Measurements from ENCODE around the gene UNC79.
"Not testable (repeated sequence)": the region's sequence is repeated elsewhere in the genome, so short reads cannot be mapped to it uniquely, and the experiment has no call there.

Gene UNC79

DNA sequence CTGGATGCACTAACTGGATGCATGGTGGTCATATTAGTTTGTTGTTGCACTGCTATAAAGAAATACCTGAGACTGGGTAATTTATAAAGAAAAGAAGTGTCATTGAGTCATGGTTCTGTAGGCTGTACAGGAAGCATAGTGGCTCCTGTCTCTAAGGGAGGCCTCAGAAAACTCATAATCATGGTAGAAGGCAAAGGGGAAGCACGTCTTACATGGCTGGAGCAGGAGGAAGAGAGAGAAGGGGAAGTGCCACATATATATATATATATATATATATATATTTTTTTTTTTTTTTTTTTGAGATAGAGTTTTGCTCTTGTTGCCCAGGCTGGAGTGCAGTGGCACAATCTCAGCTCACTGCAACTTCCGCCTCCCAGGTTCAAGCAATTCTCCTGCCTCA is 62.9 kb downstream of the UNC79 start:
- DNase-seq (ENCODE audit: low read depth in 2 of 2), result not testable (repeated sequence)

GRCh38 chr14:93496856-93497741 is 66.4 kb downstream of the UNC79 start:
- no peak for DNase-seq (ENCODE audit: low read depth in 2 of 2)

DNA sequence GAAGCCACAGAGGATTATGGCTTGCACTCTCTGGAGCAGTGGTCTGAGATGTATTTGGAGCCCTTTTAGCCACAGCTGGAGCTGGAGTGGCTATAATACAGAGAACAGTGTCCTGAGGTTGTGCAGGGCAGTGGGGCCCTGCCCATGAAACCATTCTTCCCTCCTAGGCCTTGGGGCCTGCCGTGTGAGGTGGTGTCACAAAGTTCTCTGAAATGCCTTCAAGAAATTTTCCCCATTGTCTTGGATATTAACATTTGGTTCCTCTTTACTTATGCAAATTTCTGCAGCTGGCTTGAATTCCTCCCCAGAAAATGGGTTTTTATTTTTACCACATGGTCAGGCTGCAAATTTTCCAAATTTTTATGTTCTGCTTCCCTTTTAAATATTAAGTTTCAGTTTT is 79.3 kb downstream of the UNC79 start:
- DNase-seq (ENCODE audit: low read depth in 2 of 2), result no peak

- no peak for DNase-seq (ENCODE audit: low read depth in 2 of 2)
These were observed 80.3 kb downstream of the UNC79 start for GRCh38 chr14:93511001-93511400.

GRCh38 chr14:93520053-93520607 is 89.4 kb downstream of the UNC79 start:
- no peak for DNase-seq (ENCODE audit: low read depth in 2 of 2)

- no peak for DNase-seq (ENCODE audit: low read depth in 2 of 2)
These were observed 91.5 kb downstream of the UNC79 start for GRCh38 chr14:93522221-93522620.

- DNase-seq (ENCODE audit: low read depth in 2 of 2), result not testable (repeated sequence)
These were observed 94.5 kb downstream of the UNC79 start for GRCh38 chr14:93525216-93525615.

GRCh38 chr14:93525696-93526451 is 95.1 kb downstream of the UNC79 start:
- no peak for DNase-seq (ENCODE audit: low read depth in 2 of 2)

DNA sequence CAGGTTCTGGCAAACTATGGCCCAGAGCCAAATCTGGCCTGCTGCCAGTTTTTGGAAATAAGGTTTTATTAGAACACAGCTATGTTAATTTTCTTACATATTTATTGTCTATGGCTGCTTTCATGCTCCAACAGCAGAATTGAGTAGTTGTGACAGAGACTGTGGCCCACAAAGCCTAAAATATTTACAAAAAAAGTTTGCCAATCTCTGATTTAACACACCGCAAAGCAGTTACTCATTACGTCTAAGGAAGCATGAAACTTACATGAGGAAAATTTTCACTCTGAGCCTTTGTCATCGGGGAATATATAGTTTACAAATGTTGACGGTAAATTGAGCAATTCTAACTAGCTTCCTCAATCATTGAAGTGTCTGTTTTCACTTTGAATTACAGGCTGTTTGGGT is 96.5 kb downstream of the UNC79 start:
- DNase-seq (ENCODE audit: low read depth in 2 of 2), result no peak

GRCh38 chr14:93528884-93529558 is 98.3 kb downstream of the UNC79 start:
- no peak for DNase-seq (ENCODE audit: low read depth in 2 of 2)

DNA sequence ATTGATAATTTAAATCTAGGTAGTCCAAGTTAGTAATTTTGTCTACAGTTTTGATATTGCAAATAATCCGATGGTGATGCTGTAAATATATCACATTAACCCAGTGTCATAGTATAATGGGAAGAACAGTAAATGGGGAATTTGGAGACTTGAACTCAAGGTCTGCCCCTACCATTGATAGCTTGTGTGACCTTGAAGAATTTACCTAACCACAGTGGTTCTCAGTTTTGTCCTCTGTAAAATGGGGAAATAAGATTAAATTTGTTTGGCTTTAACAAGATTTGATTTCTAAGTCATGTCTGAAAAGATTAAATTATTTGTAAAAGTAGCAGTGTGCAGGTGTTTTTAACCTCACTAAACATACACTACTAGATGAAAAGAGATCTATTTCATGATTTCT is 100.9 kb downstream of the UNC79 start:
- DNase-seq (ENCODE audit: low read depth in 2 of 2), result no peak

- DNase-seq (ENCODE audit: low read depth in 2 of 2), result no peak
These were observed 101.8 kb downstream of the UNC79 start for GRCh38 chr14:93532541-93532940.

GRCh38 chr14:93533437-93533836 is 102.7 kb downstream of the UNC79 start:
- no peak for DNase-seq (ENCODE audit: low read depth in 2 of 2)

DNA sequence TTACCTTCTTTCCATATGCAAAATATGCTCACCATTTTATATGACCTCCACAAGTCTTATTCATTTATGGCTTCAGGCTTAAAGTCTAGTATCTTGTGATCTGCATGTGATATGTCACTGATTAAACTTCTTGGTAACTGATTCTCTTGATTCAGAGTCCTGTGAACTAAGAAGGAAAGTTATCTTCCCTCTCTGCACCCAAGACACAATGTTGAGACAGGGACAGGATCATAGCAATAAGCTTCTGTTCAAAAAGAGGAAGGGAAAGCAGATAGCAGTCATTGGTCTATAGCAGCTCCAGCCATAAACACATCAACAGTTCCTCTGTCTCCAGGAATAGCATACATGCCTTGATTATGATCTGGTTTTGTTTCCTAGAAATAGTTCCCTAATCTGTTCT is 103.1 kb downstream of the UNC79 start:
- no peak for DNase-seq (ENCODE audit: low read depth in 2 of 2)

GRCh38 chr14:93535537-93535936 is 104.8 kb downstream of the UNC79 start:
- DNase-seq (ENCODE audit: low read depth in 2 of 2), result no peak

- DNase-seq (ENCODE audit: low read depth in 2 of 2), result no peak
These were observed 106.2 kb downstream of the UNC79 start for GRCh38 chr14:93536945-93537344.

DNA sequence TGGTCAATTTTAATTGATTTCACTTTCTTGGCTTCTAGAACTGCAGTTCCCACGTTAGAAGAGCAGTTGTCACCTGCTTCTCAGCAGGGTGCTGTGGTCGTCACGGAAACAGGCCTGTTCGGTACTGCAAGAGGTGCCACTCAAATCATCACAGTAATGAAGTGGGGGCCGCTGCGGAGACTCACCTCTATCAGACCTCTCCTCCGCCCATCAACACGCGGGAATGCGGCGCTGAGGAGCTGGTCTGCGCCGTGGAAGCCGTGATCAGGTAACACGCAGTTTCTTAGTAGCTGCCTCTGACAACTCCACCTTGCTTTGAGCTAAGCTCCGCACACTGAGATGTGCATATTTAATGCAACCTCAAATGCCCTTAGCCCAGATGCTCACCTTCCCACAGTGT is 107.2 kb downstream of the UNC79 start:
- DNase-seq (ENCODE audit: low read depth in 2 of 2), result no peak

- DNase-seq (ENCODE audit: low read depth in 2 of 2), result no peak
These were observed 107.7 kb downstream of the UNC79 start for GRCh38 chr14:93538413-93538812.

DNA sequence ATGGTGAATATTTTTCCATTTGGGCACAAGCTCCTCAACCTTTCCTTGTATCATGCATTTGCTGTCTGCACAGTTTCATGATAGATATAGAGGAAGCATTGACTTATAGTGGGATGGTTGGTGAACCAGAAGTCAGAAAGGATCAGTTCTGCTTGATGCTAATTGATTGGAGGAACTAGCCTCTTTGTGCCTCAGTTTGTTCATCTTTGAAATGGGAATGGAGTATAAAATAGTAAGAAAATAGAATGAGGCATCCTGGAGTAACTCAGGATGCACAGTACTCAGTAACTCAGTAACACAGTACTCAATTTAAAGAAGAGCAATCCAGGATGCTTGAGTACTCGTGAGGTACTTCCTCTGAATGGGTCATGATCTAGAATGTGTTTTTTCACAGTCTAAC is 109.5 kb downstream of the UNC79 start:
- DNase-seq (ENCODE audit: low read depth in 2 of 2), result no peak

DNA sequence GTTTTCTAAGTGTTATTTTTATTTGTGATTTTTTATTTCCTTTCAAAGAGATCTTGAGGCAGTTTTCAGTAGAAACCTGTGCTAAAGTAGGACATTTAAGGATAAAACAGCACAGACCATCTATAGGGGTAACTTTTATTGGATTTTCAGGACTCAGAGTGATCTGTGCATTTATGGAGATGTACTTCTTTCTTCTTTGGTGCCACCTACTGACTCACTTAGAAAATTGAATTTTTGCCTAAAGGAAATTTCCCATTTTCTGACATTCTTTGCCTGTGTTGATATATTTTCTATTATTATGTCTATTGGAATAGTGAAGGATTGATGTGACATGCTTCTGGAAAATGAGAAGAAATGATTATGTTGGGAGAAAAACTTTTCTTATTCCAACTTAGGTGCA is 113.0 kb downstream of the UNC79 start:
- DNase-seq (ENCODE audit: low read depth in 2 of 2), result no peak

- DNase-seq (ENCODE audit: low read depth in 2 of 2), result no peak
These were observed 113.5 kb downstream of the UNC79 start for GRCh38 chr14:93544212-93544611.

DNA sequence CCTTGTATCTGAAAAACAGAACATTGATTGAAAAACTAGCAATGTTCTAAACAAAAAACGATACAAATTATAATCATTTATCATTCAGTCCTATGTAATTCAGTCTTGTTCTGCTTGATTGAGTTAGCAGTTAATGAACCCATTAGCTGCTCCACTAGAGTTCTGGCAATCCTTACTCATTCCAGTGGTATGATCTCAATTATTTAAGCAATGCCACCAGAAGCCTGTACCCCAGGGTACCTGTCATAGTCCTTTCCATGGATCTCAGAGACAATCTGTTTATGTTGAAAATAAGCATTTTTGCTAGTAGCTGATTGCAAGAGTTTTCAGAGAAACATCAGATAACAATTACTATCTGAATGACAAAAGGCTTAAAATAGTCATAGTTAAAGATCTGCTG is 115.9 kb downstream of the UNC79 start:
- DNase-seq (ENCODE audit: low read depth in 2 of 2), result no peak

Measured in stimulated activated CD8-positive, alpha-beta memory T cell treated with anti-CD3 and anti-CD28 coated beads, Interleukin-15, amount 100 ng/mL, for 48 hours (primary cell).